SK-N-SH treated with all-trans-retinoic acid at 6 μM for 48 hours (cell line): Measurements from ENCODE around the gene ACTR3.

Source experiments
- ARNTL ChIP-seq: fragments of 450-650 bp; formaldehyde crosslinking; IDR thresholded peaks from 2 replicates; pipeline ENCODE4 v1.5.0; 2020; ENCODE audit warnings: low read depth, mild to moderate bottlenecking, moderate library complexity, borderline replicate concordance
- CSDC2 ChIP-seq: fragments of 250-450 bp; sonication (Bioruptor Pico); IDR thresholded peaks from 2 replicates; pipeline ENCODE4 v1.5.0; 2020; ENCODE audit warnings: mild to moderate bottlenecking, moderate library complexity
- OSR1 ChIP-seq: fragments of 250-450 bp; sonication (Bioruptor Pico); IDR thresholded peaks from 2 replicates; pipeline ENCODE4 v1.8.0; 2022; ENCODE audit warnings: moderate library complexity, mild to moderate bottlenecking, inconsistent platforms
- PPARA ChIP-seq: fragments of 250-450 bp; sonication (Bioruptor Pico); IDR thresholded peaks from 2 replicates; pipeline ENCODE4 v1.5.0; 2020; ENCODE audit warnings: mild to moderate bottlenecking, borderline replicate concordance
- RARB ChIP-seq: fragments of 250-450 bp; sonication (Bioruptor Pico); IDR thresholded peaks from 2 replicates; pipeline ENCODE4 v1.8.0; 2021; ENCODE audit warnings: mild to moderate bottlenecking, moderate library complexity
- SNAI2 ChIP-seq: fragments of 250-450 bp; sonication (Bioruptor Pico); IDR thresholded peaks from 2 replicates; pipeline ENCODE4 v1.5.0; 2020; ENCODE audit warnings: mild to moderate bottlenecking, moderate library complexity
- TOX ChIP-seq: fragments of 250-450 bp; sonication (Bioruptor Pico); IDR thresholded peaks from 2 replicates; pipeline ENCODE4 v1.8.0; 2021; ENCODE audit warnings: mild to moderate bottlenecking, moderate library complexity, borderline replicate concordance
- ZFP3 ChIP-seq: fragments of 250-450 bp; sonication (Bioruptor Pico); IDR thresholded peaks from 2 replicates; pipeline ENCODE4 v1.5.0; 2020; ENCODE audit warnings: mild to moderate bottlenecking, moderate library complexity
- ZFP30 ChIP-seq: fragments of 450-650 bp; formaldehyde crosslinking; IDR thresholded peaks from 2 replicates; pipeline ENCODE4 v1.5.0; 2022; ENCODE audit warnings: mild to moderate bottlenecking, moderate library complexity
- TF ChIP-seq, protein P1 (sequence below): fragments of 250-450 bp; sonication (Bioruptor Pico); IDR thresholded peaks from 2 replicates; pipeline ENCODE4 v1.8.0; 2020; ENCODE audit warnings: mild to moderate bottlenecking, moderate library complexity, borderline replicate concordance
- TF ChIP-seq, protein P2 (sequence below): fragments of 250-450 bp; sonication (Bioruptor Pico); IDR thresholded peaks from 2 replicates; pipeline ENCODE4 v1.5.1; 2020; ENCODE audit warnings: low read depth, mild to moderate bottlenecking, moderate library complexity
- TF ChIP-seq, protein P3 (sequence below): fragments of 250-450 bp; sonication (Bioruptor Pico); IDR thresholded peaks from 2 replicates; pipeline ENCODE4 v1.8.0; 2021; ENCODE audit warnings: low read depth, mild to moderate bottlenecking, moderate library complexity, borderline replicate concordance
- TF ChIP-seq, protein P4 (sequence below): fragments of 250-450 bp; sonication (Bioruptor Pico); IDR thresholded peaks from 2 replicates; pipeline ENCODE4 v1.5.1; 2021; ENCODE audit warnings: mild to moderate bottlenecking, moderate library complexity

DNA sequence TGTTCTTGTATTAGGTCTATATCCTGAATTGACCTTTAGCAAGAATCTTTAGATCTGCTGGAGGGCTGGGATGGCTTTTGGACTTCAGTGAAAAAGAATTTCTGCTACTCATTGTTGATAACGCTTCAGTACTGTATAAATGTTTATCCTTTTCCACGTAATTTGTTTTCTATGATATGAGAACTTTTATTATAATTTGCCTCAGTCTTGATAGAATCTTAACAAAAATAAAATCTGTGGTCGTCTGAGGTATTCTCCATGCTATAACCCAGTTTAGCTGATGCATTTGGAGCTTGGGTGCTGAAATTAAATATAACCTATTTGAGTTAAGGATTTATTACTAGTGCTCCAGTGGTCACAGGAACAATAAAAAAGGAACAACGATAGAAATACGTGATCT lies 71.1 kb downstream of the ACTR3 start:
- TF ChIP-seq, protein P1, sequence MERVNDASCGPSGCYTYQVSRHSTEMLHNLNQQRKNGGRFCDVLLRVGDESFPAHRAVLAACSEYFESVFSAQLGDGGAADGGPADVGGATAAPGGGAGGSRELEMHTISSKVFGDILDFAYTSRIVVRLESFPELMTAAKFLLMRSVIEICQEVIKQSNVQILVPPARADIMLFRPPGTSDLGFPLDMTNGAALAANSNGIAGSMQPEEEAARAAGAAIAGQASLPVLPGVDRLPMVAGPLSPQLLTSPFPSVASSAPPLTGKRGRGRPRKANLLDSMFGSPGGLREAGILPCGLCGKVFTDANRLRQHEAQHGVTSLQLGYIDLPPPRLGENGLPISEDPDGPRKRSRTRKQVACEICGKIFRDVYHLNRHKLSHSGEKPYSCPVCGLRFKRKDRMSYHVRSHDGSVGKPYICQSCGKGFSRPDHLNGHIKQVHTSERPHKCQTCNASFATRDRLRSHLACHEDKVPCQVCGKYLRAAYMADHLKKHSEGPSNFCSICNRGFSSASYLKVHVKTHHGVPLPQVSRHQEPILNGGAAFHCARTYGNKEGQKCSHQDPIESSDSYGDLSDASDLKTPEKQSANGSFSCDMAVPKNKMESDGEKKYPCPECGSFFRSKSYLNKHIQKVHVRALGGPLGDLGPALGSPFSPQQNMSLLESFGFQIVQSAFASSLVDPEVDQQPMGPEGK (CRISPR knock-in tag), result no peak
- TF ChIP-seq RARB (CRISPR knock-in tag) (no peak), ZFP30 (CRISPR knock-in tag) (no peak), ARNTL (CRISPR knock-in tag) (no peak), PPARA (CRISPR knock-in tag) (no peak), OSR1 (CRISPR knock-in tag) (no peak), ZFP3 (CRISPR knock-in tag) (no peak), TOX (no peak), SNAI2 (no peak), CSDC2 (no peak)
- TF ChIP-seq, protein P2, sequence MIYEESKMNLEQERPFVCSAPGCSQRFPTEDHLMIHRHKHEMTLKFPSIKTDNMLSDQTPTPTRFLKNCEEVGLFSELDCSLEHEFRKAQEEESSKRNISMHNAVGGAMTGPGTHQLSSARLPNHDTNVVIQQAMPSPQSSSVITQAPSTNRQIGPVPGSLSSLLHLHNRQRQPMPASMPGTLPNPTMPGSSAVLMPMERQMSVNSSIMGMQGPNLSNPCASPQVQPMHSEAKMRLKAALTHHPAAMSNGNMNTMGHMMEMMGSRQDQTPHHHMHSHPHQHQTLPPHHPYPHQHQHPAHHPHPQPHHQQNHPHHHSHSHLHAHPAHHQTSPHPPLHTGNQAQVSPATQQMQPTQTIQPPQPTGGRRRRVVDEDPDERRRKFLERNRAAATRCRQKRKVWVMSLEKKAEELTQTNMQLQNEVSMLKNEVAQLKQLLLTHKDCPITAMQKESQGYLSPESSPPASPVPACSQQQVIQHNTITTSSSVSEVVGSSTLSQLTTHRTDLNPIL, result no peak
- TF ChIP-seq, protein P3, sequence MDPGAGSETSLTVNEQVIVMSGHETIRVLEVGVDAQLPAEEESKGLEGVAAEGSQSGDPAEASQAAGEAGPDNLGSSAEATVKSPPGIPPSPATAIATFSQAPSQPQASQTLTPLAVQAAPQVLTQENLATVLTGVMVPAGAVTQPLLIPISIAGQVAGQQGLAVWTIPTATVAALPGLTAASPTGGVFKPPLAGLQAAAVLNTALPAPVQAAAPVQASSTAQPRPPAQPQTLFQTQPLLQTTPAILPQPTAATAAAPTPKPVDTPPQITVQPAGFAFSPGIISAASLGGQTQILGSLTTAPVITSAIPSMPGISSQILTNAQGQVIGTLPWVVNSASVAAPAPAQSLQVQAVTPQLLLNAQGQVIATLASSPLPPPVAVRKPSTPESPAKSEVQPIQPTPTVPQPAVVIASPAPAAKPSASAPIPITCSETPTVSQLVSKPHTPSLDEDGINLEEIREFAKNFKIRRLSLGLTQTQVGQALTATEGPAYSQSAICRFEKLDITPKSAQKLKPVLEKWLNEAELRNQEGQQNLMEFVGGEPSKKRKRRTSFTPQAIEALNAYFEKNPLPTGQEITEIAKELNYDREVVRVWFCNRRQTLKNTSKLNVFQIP, result no peak
- TF ChIP-seq, protein P4, sequence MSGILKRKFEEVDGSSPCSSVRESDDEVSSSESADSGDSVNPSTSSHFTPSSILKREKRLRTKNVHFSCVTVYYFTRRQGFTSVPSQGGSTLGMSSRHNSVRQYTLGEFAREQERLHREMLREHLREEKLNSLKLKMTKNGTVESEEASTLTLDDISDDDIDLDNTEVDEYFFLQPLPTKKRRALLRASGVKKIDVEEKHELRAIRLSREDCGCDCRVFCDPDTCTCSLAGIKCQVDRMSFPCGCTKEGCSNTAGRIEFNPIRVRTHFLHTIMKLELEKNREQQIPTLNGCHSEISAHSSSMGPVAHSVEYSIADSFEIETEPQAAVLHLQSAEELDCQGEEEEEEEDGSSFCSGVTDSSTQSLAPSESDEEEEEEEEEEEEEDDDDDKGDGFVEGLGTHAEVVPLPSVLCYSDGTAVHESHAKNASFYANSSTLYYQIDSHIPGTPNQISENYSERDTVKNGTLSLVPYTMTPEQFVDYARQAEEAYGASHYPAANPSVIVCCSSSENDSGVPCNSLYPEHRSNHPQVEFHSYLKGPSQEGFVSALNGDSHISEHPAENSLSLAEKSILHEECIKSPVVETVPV (CRISPR knock-in tag), result no peak
